Lung (tissue), 12 donors: Measurements from ENCODE around the gene TBC1D25. TPM values are rescaled to one million over a fixed set of nuclear protein-coding genes. Genes with fewer than 3 reads are reported as not detected.

ENCODE experiments used
- ATAC-seq: fragments of 200-7000 bp; cut with Tn5 transposase; one replicate; pipeline ENCODE4 v1.9.1; 2020; ENCODE audit warnings: moderate number of reproducible peaks; ENCODE audit not compliant: insufficient read depth, low FRiP score
- DNase-seq, 3 donors: peaks; one replicate each; pipeline ENCODE4 v3.0.0-alpha.2; 2013 to 2017
- H3K27ac ChIP-seq, 2 donors: one replicate each; pipeline ENCODE4 v1.5.1; 2013; ENCODE audit warnings: mild to moderate bottlenecking in 2 of 2, moderate library complexity in 2 of 2, control low read depth in 1 of 2, inconsistent platforms in 1 of 2, low read depth in 1 of 2, low read length in 1 of 2
- H3K27me3 ChIP-seq, 3 donors: one replicate each; pipeline ENCODE4 v1.5.1; 2013; ENCODE audit warnings: low read length in 2 of 3; ENCODE audit not compliant: control insufficient read depth in 3 of 3, insufficient read depth in 3 of 3
- H3K36me3 ChIP-seq, 4 donors: one replicate each; pipeline ENCODE4 v1.5.1; 2013; ENCODE audit warnings: low read length in 4 of 4, mild to moderate bottlenecking in 1 of 4, moderate library complexity in 1 of 4; ENCODE audit not compliant: control insufficient read depth in 4 of 4, insufficient read depth in 4 of 4
- H3K4me1 ChIP-seq, 5 donors: one replicate each; pipeline ENCODE4 v1.5.1; 2013; ENCODE audit warnings: low read length in 5 of 5, mild to moderate bottlenecking in 2 of 5, moderate library complexity in 1 of 5; ENCODE audit not compliant: control insufficient read depth in 5 of 5, insufficient read depth in 5 of 5
- H3K4me3 ChIP-seq: one replicate; pipeline ENCODE4 v1.5.1; 2013; ENCODE audit warnings: mild to moderate bottlenecking, control low read depth, moderate library complexity
- H3K9ac ChIP-seq, 2 donors: one replicate each; pipeline ENCODE4 v1.5.1; 2013; ENCODE audit warnings: low read length in 2 of 2, control low read depth in 1 of 2; ENCODE audit not compliant: insufficient read depth in 1 of 2
- H3K9me3 ChIP-seq, 4 donors: one replicate each; pipeline ENCODE4 v1.5.1; 2013; ENCODE audit warnings: low read length in 3 of 4, mild to moderate bottlenecking in 1 of 4, moderate library complexity in 1 of 4; ENCODE audit not compliant: control insufficient read depth in 4 of 4, insufficient read depth in 3 of 4
- WGBS, 2 donors: extraction: QIAGEN DNeasy Blood & Tissue Kit; methylation state at CpG; one replicate each; pipeline ENCODE4 v1.1.7; 2013; 5-methylcytosine and 5-hydroxymethylcytosine counted together
- polyA plus RNA-seq, 2 donors: library from polyadenylated mRNA; stranded (reverse); fragments of 200-250 nt; gene quantifications; one replicate each; pipeline ENCODE4 v1.2.1, GENCODE V29; 2013
- total RNA-seq, 2 donors: library from RNA; depleted of rRNA in 1 of 2; stranded (reverse); fragments of >200 nt in 1 of 2; gene quantifications; one replicate each; pipeline ENCODE4 v1.2.1, GENCODE V29; 2014 to 2021
- TF ChIP-seq, protein P1 (sequence below): IDR thresholded peaks from 2 replicates; pipeline ENCODE4 v1.5.1; 2012; ENCODE audit warnings: mild to moderate bottlenecking; ENCODE audit errors: control extremely low read depth, extremely low read depth
- donor health status: control.
- donor health status: control.
- donor health status: Bipolar disorder and iron deficiency.
- donor health status: healthy.
- donor health status: DM: yes; HTN: yes; CAD: no.

TBC1D25 gene
- total and polyA plus RNA-seq, 4 donors, result 5.6 to 15.2 (median 10.1) TPM

DNA sequence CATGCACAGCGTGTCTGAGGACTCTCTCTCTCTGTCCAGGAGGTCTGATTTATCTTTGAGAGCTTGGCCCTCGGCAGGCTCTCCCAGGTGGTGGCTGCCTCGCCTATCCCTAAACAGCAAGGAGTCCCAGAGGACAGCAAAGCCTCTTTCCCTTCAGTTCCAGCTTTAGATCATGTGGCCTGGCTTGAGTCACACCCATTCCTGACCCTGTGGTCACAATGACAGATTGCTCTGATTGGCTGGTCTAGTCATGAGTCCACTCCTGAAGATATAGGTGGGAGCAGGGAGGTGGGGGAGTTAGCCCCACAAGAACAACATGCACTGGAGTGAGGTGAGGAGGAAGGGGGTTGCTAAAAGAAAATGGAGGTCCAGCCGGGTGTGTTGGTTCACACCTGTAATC lies 42.9 kb upstream of the TBC1D25 start:
- Histone ChIP-seq H3K36me3 (no peaks in the 10 kb centered on the region), H3K9ac (no peak overlapping the region), H3K4me3 (no peak overlapping the region), H3K4me1 (no peaks in the 10 kb centered on the region), H3K27ac (no peak overlapping the region), H3K27me3 (peaks cover 0 to 3% (median 0%) of the 10 kb centered on the region in 3 donors), H3K9me3 (peaks cover 0 to 9% (median 1%) of the 10 kb centered on the region in 4 donors)
- whole genome bisulfite sequencing, 2 donors, result 74 to 94% methylated on average over 4 of the region's 4 CpGs
- no peak for ATAC-seq
- TF ChIP-seq, protein P1, sequence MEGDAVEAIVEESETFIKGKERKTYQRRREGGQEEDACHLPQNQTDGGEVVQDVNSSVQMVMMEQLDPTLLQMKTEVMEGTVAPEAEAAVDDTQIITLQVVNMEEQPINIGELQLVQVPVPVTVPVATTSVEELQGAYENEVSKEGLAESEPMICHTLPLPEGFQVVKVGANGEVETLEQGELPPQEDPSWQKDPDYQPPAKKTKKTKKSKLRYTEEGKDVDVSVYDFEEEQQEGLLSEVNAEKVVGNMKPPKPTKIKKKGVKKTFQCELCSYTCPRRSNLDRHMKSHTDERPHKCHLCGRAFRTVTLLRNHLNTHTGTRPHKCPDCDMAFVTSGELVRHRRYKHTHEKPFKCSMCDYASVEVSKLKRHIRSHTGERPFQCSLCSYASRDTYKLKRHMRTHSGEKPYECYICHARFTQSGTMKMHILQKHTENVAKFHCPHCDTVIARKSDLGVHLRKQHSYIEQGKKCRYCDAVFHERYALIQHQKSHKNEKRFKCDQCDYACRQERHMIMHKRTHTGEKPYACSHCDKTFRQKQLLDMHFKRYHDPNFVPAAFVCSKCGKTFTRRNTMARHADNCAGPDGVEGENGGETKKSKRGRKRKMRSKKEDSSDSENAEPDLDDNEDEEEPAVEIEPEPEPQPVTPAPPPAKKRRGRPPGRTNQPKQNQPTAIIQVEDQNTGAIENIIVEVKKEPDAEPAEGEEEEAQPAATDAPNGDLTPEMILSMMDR, result no peak
- no peak for DNase-seq

DNA sequence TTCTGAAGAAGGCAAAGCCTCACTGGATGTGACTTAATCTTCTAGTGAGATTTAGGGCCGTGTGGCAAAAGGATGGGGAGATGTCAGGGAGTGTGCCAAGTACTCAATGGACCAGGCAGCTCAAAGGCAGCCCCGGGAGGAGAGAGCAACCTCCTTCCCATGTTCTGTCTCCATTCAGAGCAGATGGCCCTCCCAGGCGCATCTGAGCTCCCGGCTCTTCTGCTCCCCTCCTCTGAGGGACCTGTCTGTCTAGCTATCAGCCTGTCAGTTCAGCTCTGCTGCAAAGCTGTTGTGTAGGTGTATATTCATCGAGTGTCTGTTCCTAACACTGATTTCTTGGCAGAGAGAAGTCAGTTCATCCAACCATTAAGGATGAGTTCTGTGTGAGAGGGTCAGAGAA lies 41.6 kb upstream of the TBC1D25 start:
- DNase-seq (no peak), ATAC-seq (no peak)
- Histone ChIP-seq H3K4me3 (no peak overlapping the region), H3K27me3 (peaks cover 0 to 3% (median 0%) of the 10 kb centered on the region in 3 donors), H3K36me3 (no peaks in the 10 kb centered on the region), H3K27ac (no peak overlapping the region), H3K9ac (no peak overlapping the region), H3K4me1 (no peaks in the 10 kb centered on the region), H3K9me3 (peaks cover 0 to 9% (median 1%) of the 10 kb centered on the region in 4 donors)
- 74 to 87% methylated on average over 5 of the region's 5 CpGs for WGBS, 2 donors
- TF ChIP-seq, protein P1, result no peak

DNA sequence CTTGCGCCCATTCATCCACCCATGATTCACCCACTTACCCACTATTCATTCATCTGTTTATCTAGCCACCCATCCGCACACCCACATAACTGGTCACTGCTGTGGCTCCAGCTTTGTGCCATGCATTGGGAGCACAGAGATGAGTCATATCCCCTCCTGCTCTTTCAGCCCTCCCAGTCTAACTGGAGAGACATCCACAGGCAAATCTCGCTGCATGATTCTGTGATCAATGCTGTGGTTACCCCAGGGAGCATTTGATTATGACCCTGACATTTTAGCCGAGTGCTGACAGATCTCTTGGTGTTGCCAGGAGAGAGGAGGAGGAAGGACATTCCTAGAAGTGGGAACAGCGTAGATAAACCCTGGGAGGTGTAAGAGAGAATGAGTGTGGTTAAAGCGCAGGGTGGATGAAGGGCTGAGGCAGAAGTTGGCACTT lies 41.1 kb upstream of the TBC1D25 start:
- H3K27me3 ChIP-seq, result peaks cover 0 to 3% (median 0%) of the 10 kb centered on the region in 3 donors
- ATAC-seq (no peak), DNase-seq (no peak)
- 76 to 90% methylated on average over 6 of the region's 6 CpGs for WGBS, 2 donors
- no peak overlapping the region for H3K4me3 ChIP-seq
- peaks cover 0 to 9% (median 1%) of the 10 kb centered on the region in 4 donors for H3K9me3 ChIP-seq
- H3K36me3 ChIP-seq, result no peaks in the 10 kb centered on the region
- no peak overlapping the region for H3K27ac ChIP-seq
- H3K4me1 ChIP-seq, result no peaks in the 10 kb centered on the region
- TF ChIP-seq, protein P1, result no peak
- H3K9ac ChIP-seq, result no peak overlapping the region

DNA sequence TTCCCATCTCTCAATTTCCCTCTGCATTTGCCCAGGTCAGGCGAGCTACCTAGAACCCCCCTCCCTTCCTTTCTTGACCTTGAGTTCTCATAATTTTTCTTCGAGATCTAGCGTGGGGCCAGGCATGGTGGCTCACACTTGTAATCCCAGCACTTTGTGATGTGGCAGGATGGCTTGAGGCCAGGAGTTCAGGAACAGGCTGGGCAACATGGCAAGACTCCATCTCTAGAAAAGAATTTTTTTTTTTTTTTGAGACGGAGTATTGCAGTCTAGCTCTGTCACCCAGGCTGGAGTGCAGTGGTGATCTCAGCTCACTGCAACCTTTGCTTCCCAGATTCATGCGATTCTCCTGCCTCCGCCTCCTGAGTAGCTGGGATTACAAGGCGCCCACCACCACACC lies 35.3 kb upstream of the TBC1D25 start:
- Histone ChIP-seq H3K9ac (no peak overlapping the region), H3K4me3 (no peak overlapping the region), H3K36me3 (no peaks in the 10 kb centered on the region), H3K4me1 (no peaks in the 10 kb centered on the region), H3K27ac (no peak overlapping the region), H3K9me3 (peaks cover 0 to 12% (median 1%) of the 10 kb centered on the region in 4 donors), H3K27me3 (no peaks in the 10 kb centered on the region)
- DNase-seq (no peak), ATAC-seq (no peak)
- TF ChIP-seq, protein P1, result no peak
- WGBS, 2 donors, result 74 to 87% methylated on average over 5 to 7 of the region's 7 CpGs
